Omental fat pad (tissue), 4 donors: ENCODE data around the gene B3GAT2. TPM values are rescaled to one million over a fixed set of nuclear protein-coding genes. Genes with fewer than 3 reads are reported as not detected.

Experiments used
- ATAC-seq: fragments of 150-250 bp; one replicate; pipeline ENCODE4 v1.9.1; 2016; ENCODE audit warnings: mild to moderate bottlenecking, moderate library complexity; ENCODE audit not compliant: low FRiP score
- DNase-seq: peaks from one replicate; pipeline ENCODE4 v3.0.0-alpha.2; 2019; ENCODE audit warnings: low spot score
- CTCF ChIP-seq, 3 donors: fragments of 450-650 bp; IDR thresholded peaks; one replicate each; pipeline ENCODE4 v1.5.1; 2016 to 2017; ENCODE audit warnings: antibody characterized with exemption in 3 of 3, mild to moderate bottlenecking in 3 of 3, moderate library complexity in 2 of 3
- total RNA-seq, 4 donors: library from RNA; depleted of rRNA; stranded (reverse); fragments of >200 nt; gene quantifications; one replicate each; pipeline ENCODE4 v1.1.0, GENCODE V29; 2016

B3GAT2 gene
- total RNA-seq, 4 donors from 2014 or later, result 0.12 to 0.16 TPM; not detected in 2

GRCh38 chr6:70985156-70985555 is 28.3 kb upstream of the B3GAT2 start:
- ATAC-seq, result no peak
- no peak for TF ChIP-seq CTCF (IDR thresholded peaks at IDR 0.05)
- DNase-seq, result no peak

- no peak for ATAC-seq
- DNase-seq, result no peak
- TF ChIP-seq CTCF (IDR thresholded peaks at IDR 0.05), result no peak
These were observed 25.9 kb upstream of the B3GAT2 start for GRCh38 chr6:70982747-70983146.

GRCh38 chr6:70980727-70981126 is 23.9 kb upstream of the B3GAT2 start:
- ATAC-seq (no peak), DNase-seq (no peak)
- no peak for TF ChIP-seq CTCF (IDR thresholded peaks at IDR 0.05)

- ATAC-seq, result no peak
These were observed 16.7 kb upstream of the B3GAT2 start for GRCh38 chr6:70973604-70974003.

GRCh38 chr6:70967049-70967448 is 10.2 kb upstream of the B3GAT2 start:
- DNase-seq (no peak), ATAC-seq (no peak)
- TF ChIP-seq CTCF (IDR thresholded peaks at IDR 0.05), result no peak

More at GRCh38 chr6:70973604-70974003, 16.7 kb upstream of the B3GAT2 start:
- TF ChIP-seq CTCF (IDR thresholded peaks at IDR 0.05), result no peak
- no peak for DNase-seq

GRCh38 chr6:70957284-70957617 is 391 bp upstream of the B3GAT2 start:
- DNase-seq (no peak), ATAC-seq (no peak)
- TF ChIP-seq CTCF (IDR thresholded peaks at IDR 0.05), result no peak

GRCh38 chr6:70956191-70956450 is 739 bp downstream of the B3GAT2 start:
- TF ChIP-seq CTCF (IDR thresholded peaks at IDR 0.05), result no peak
- DNase-seq (no peak), ATAC-seq (no peak)
